ENCODE results near the gene FAM24B.

- TF ChIP-seq POLR2AphosphoS5 (IDR thresholded peaks at IDR 0.05): no peak
- TF ChIP-seq, protein P1, sequence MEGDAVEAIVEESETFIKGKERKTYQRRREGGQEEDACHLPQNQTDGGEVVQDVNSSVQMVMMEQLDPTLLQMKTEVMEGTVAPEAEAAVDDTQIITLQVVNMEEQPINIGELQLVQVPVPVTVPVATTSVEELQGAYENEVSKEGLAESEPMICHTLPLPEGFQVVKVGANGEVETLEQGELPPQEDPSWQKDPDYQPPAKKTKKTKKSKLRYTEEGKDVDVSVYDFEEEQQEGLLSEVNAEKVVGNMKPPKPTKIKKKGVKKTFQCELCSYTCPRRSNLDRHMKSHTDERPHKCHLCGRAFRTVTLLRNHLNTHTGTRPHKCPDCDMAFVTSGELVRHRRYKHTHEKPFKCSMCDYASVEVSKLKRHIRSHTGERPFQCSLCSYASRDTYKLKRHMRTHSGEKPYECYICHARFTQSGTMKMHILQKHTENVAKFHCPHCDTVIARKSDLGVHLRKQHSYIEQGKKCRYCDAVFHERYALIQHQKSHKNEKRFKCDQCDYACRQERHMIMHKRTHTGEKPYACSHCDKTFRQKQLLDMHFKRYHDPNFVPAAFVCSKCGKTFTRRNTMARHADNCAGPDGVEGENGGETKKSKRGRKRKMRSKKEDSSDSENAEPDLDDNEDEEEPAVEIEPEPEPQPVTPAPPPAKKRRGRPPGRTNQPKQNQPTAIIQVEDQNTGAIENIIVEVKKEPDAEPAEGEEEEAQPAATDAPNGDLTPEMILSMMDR (IDR thresholded peaks at IDR 0.05): no peak
Measured at GRCh38 chr10:122875843-122876466, 3.4 kb downstream of the FAM24B start.

All from upper lobe of left lung (tissue), 4 donors.